ENCODE measurements around the gene SAP30BP.

The SAP30BP gene

DNA sequence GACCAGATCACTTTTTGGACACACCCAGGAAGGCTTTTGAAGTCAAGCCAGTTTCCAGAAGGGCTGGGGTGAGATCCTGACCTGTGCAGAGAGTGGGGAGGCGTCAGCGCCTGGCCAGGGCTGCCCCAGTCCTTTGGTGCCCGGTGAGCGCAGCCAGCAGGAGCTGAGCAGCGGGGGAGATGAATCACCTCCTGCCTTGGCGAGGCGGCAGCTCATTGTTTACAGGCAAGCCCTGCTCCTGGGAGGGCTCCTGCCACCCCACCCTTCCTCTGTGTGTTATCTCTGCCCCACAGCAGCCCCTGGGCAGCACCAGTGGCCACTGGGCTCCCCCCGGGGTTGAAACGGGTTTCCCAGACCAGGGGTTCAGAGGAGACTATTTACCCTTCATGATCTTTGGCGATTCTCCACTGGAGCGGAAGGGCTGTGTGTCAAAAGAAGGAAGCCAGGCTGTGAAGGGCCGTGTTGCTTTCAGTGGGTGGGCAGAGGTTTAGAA lies 40.0 kb downstream of the SAP30BP start:
- peak in 1 of 56 donors; percentile 25 for DNase-seq

DNA sequence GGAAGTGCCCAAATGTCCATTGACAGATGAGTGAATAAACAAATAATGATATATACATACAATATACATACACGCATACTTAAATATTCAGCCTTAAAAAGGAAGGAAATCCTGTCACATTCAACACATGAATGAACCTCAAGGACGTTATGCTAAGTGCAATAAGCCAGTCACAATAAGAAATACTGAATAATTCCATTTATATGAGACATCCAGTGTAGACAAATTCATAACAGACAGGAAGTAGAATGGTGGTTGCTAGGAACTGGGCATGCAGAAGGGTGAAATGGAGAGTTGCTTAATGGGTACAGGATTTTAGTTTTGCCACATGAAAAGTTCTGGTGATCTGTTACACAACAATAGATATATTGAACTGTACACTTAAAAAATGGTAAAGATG lies 45.3 kb downstream of the SAP30BP start:
- DNase-seq, result no peak

DNA sequence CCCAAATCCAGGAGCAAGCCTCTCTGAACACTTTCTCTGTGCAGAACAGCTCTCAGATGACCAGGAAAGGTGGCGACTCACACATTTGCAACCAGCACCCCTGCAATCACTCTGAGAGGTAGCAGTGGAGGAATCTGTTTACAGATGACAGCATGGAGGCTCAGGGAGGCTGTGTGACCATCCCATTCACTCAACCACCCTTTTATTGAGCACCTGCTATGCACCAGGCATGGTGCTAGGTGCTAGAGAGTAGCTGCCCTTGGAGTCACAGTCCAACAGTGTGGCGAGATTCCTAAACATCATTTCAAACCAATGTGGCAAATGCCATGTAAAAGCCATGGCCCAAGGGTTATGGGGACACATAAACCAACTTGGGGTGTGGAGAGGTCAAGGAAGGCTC lies 52.6 kb downstream of the SAP30BP start:
- DNase-seq, result no peak

DNA sequence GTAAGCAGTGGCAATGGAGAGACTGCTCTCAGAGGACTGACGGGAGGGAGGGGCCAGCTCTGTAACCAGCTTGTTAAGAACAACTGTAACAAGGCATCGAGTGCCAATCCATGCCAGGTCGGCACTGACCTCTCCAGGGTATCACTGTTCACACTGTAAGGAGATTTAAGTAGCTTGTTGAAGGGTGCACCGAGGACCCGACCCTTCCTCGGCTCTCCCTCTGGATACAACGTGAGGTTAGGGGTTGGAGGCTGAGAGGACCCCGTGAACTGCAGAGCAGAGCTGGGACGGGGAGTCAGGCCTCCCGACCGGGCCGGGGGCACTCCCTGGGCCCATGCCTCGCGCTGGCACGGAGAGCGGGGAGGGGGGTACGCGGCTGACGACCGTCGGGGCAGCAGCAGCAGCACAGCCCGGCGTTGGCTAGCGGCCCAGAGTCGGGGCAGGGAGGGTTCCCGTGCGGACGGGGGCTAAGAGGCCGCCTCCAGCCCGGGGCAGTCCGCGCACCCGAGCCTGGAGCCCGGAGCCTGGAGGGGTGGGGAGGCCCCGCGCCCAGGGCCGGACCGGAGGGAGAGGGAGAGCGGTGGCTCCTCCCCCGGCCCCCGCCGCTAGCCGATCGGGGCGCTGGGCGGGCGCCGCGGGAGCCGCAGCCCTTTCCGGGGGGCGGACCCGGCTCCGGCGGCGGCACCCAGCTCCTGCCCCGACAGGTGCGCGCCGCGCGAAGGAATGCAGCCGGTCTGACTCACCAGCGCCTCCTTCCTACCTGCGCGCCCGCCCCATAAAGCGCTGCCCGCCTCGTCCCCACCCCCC lies 53.7 kb downstream of the SAP30BP start, which contains the start of gene ITGB4:
Gene ITGB4, plus strand, starts transcription at position 804 of the 807 bp plus-strand sequence. CDS start 3,245 bp downstream, outside the sequence.
- peak in 32 of 56 donors; percentile 16 to 67 (median 42) for DNase-seq

DNA sequence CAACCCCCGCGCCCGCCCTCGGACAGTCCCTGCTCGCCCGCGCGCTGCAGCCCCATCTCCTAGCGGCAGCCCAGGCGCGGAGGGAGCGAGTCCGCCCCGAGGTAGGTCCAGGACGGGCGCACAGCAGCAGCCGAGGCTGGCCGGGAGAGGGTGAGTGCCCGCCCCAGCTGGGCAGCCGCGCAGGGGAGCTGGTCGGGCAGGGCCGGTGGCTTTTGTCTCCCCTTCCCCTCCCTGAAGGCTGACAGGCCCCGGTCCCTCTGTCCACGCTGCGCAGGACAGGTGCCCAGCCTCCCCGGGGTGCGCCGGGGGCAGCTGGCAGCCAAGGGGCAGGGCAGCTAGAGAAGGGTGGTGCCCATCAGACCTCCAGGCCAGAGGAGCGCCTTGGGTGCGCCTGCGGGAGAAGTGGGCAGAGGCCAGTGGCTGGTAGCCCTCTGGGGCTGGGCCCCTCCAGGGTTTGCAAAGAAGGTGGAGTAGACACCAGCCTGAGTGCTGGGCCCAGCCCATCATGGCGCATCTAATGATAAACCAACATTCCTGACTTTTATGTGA lies 54.4 kb downstream of the SAP30BP start:
- no peak for DNase-seq

DNA sequence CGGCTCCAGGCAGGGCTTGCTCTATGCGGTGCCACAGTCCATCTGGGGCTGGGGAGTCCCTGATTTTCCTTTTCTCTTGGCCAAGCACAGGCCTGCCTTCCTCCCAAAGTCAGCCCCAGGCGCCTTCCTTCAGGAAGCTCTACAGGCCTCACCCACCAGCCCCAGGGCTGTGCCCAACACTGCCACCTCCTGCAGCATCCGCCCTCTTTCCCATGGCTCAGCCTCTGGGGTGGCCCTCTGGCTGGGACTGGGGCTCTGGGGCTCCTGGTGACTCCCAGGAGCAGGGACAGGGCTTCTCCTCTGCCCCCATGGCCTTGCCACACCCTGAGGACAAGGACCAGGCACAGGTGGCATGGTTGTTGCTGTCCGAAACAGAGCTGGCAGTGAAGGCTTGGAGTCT lies 54.9 kb downstream of the SAP30BP start:
- DNase-seq, result peak in 5 of 56 donors; percentile 7 to 30 (median 25)

DNA sequence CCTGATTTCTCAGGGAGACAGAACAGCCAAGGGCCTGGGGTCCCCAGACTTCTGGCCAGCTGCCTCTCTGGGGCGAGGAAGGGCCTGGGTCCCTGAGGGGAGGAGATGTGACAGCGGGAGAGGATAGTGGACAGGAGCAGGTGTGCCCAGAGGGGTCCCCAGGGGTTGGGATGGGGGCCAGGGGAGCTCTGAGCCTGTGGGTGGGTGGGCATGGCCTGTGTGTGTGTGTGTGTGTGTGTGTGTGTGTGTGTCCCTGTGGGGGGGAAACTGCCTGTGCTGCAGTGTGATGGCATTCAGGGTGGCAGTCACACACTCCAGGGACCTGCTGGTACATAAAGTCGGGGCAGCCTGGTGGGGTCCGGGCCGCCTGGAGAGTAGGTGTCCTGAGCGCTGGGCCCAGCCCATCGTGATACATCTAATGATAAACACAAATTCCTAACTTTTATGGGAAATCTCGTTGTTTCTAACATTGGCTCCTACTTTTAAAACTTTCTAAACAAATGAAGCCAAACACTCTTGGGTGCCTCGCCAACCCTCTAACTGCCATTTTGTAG lies 55.5 kb downstream of the SAP30BP start:
- DNase-seq, result no peak

DNA sequence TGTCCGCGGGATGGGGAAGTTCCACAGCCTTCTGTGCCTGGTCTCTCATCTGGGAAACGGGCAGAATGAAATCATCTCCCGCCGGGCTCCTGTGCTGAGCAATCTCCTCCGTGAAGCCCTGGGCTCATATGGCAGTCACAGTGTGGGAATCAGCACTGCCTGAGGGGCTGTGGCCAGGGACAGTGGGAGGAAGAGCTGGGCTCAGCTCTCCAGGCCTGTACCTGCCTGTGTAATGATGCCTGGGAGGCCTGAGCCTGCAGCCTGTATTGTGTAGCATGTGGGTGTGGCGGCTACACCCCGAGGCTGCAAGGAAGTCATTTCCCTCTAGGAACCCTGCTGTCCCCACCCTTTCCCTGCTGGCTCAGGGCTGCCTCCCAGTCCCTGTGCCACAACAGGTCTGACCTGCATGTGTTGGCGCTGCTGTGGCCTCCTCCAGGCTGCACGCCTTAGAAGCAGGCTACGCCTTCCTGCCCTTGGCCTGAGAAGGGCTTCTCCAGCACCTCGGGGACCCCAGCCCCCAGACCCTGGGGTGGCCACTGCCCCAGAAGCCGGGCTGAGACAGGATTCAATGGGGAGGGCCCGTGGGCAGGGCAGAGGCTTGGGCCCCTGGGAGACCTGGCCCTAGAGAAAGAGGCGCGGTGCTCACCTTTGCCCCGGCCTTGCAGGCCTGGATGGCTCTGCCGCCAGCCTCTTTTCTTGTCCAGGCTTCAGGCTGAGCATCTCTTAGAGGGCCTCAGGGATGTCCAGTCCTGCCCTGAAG lies 56.2 kb downstream of the SAP30BP start:
- DNase-seq, result no peak

DNA sequence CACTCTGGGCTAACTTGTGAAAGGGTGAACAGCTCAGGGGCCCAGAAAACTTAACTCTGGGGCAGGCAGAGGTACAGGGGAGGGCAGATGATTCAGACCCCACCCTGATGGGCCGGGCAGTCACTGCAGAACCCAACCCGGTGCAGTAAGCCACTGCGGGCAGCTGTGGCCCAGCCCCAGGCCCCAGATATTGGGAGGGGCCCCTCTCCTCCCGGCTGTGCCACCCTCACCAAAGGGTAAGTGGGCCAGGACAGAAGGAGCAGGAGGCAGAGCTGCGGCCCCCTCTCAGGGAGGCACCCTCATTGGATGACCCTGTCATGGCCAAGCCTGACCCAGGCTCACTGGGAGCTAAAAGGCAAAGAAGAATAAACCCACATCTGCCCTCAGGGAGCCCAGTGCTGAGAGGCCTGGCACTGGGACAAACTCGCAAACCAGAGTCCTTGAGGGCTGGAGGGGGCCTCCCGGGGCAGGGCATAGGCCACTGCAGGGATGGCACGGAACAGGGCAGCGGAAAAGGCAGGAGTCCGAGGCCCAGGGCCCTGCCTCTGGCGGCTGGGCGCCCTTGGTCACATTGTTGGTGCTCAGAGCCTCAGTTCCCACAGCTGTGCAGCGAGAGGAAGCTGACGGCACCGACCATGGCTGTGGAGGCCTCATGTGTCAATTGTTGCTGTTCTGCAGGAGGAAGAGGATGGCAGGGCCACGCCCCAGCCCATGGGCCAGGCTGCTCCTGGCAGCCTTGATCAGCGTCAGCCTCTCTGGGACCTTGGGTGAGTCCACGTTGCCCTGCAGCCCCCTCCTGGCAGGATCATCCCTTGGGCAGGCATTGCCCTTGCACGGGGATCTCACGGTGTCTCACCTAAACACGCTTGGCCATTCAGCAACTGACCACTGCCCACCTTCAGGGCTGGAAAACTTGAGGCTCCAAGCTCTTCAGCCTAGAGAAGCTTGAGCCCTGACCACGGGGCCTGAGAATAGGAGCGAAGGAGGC lies 57.2 kb downstream of the SAP30BP start:
- DNase-seq, result no peak

DNA sequence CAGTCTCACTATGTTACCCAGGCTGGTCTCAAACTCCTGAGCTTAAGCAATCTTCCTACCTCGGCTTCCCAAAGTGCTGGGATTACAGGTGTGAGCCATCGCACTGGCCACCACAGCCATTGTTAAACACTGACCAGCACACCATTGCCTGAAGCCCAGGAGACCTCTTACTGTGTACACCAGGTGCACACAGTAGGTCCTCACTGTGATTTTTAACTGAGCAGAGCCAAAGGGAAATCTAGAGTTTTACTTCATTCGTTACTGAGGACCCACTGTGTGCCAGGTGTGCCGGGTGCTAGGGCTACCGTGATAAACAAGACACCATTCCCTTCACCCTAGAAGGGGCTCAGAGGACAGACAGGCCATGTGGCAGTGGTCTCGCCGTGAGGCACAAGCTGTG lies 58.4 kb downstream of the SAP30BP start:
- DNase-seq, result no peak

DNA sequence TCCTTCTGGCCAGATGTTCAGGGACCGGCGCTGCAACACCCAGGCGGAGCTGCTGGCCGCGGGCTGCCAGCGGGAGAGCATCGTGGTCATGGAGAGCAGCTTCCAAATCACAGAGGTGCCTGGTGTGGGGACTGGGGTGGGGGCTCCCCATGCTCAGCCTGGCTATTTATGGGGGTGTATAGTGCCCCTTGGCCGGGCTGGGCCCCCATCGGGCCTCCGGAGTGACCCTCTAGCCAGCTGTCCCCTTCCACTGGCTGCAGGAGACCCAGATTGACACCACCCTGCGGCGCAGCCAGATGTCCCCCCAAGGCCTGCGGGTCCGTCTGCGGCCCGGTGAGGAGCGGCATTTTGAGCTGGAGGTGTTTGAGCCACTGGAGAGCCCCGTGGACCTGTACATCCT lies 60.3 kb downstream of the SAP30BP start:
- DNase-seq, result no peak

DNA sequence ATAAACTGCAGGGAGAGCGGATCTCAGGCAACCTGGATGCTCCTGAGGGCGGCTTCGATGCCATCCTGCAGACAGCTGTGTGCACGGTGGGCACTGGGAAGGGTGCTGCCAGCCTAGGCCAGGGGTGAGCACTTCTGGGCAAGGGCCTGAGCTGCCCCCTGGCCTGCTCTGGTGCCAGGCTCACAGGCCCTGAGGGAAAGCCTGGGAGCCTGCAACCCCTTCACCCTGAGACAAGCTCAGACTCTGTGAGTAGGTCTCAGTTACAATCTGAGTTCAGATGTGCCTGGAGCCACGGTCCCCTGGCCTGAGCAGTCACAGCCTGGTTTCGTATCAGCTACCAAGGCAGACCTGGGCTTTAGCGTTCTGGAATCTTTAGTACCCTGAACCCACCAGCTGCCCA lies 62.2 kb downstream of the SAP30BP start:
- no peak for DNase-seq

DNA sequence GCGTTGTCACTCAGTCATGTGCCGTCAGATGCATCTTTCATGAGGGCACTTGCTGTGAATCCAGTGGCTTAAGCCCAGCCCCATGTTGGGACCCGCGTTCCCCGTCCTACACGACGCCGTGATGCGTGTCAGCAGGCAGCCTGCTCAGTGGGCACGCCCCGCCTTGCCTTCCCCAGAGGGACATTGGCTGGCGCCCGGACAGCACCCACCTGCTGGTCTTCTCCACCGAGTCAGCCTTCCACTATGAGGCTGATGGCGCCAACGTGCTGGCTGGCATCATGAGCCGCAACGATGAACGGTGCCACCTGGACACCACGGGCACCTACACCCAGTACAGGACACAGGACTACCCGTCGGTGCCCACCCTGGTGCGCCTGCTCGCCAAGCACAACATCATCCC lies 62.9 kb downstream of the SAP30BP start:
- DNase-seq, result no peak

DNA sequence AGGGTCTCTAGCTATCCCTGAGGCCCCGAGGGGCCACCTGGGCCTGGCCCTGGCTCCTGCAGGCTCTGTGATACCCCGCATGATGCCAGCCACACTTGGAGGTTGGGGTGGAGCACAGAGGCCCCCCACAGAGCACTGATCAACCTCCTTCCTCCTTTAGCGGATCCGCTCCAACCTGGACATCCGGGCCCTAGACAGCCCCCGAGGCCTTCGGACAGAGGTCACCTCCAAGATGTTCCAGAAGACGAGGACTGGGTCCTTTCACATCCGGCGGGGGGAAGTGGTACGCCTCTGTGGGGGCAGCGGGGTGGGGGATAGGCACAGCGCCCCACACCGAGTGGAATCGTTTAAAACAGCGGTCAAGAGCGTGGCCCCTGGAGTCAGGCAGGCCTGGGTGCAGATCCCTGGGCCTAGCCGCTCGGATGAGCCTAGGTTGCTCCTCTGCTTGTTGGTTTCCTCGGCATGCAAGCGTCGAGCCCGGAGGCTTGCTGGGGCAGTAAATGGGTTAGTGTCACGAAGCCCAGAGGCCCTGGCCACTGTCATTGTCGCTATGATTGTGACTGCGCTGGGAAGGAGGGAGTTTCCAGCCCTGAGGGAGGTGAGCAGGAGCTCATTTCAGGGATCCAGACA lies 64.1 kb downstream of the SAP30BP start:
- no peak for DNase-seq

DNA sequence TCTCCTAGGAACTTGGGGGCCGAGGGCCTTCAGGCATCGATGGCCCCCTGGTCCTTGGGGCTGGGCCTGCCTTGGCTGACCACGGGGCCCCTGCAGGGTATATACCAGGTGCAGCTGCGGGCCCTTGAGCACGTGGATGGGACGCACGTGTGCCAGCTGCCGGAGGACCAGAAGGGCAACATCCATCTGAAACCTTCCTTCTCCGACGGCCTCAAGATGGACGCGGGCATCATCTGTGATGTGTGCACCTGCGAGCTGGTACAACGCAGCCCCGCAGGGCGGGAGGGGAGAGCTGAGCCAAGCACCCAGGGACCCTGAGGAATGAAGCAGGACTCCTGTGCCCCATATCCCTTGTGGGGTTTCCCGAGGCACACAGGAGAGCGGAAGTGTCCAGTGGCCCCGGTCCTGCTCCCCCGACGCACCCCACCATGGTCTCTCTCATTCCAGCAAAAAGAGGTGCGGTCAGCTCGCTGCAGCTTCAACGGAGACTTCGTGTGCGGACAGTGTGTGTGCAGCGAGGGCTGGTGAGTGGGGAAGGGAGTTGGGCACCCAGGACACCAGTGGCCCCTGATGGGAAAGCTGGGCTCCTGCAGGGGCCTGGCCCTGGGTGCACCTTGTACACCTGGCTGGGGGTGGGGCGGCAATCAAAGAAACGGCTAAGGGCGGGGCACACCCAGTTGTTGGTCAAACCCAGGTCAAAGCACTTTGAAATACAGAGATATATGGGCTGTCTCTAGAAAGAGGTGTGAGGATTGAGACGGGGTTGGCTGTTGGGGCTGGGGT lies 64.8 kb downstream of the SAP30BP start:
- no peak for DNase-seq

DNA sequence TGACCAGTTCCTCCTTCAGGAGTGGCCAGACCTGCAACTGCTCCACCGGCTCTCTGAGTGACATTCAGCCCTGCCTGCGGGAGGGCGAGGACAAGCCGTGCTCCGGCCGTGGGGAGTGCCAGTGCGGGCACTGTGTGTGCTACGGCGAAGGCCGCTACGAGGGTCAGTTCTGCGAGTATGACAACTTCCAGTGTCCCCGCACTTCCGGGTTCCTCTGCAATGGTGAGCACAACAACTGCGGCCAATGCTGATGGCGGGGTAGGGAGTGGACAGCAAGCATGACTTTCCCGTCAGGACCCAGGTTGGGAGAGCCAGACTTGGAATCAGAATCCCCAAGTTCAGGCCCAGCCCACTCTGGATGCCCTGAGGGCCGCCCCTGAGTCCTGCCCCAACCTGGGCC lies 66.3 kb downstream of the SAP30BP start:
- no peak for DNase-seq

DNA sequence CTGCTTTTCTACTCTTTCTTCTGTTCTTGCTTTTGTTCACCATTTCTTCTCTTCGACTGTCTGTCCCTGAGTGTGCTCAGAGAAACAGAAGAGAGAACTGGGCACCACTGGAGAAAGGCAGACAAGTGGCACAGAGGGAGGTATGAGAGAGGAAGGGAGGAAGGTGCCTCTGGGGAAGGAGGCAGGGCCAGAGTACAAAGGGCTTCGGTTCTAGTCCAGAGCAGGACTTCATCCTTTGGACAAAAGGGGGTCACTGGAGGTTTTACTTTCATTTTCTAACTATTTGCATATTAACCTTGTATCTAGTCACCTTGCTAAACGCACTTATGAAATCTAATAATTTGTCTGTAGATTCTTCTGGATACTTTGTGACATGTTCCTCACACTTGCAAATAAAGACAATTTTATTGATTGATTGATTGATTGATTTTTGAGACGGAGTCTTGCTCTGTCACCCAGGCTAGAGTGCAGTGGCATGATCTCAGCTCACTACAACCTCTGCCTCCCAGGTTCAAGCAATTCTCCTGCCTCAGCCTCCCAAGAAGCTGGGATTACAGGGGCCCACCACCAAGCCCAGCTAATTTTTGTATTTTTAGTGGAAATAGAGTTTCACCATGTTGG lies 67.6 kb downstream of the SAP30BP start:
- no peak for DNase-seq

DNA sequence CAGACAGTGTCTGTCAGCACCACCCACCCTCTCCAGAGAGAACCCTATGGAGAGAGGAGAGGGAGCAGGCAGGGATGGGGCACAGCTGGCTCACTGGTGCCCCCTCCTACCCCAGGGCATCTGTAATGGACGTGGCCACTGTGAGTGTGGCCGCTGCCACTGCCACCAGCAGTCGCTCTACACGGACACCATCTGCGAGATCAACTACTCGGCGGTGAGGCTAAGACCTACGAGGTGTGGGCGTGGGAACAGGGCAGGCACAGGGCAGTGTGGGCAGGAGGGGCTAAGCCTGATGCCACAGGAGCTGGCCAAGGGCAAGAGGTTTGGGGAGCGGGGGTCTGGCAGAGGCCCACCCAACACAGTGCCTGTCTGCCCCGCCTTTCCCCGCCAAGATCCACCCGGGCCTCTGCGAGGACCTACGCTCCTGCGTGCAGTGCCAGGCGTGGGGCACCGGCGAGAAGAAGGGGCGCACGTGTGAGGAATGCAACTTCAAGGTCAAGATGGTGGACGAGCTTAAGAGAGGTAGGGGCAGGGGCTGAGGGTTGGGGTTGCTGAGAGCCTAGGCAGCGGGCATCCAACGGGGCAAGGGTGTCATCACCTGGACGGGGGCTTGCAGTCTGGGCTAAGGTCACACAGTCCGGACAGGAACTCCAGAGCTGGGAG lies 69.2 kb downstream of the SAP30BP start:
- no peak for DNase-seq
